Lung (tissue), 12 donors: Measurements from ENCODE around the gene OR1E1. TPM values are rescaled to one million over a fixed set of nuclear protein-coding genes. Genes with fewer than 3 reads are reported as not detected.
"Not testable (repeated sequence)": the region's sequence is repeated elsewhere in the genome, so short reads cannot be mapped to it uniquely, and the experiment has no call there.

Experiments used
- ATAC-seq: fragments of 200-7000 bp; cut with Tn5 transposase; one replicate; pipeline ENCODE4 v1.9.1; 2020; ENCODE audit warnings: moderate number of reproducible peaks; ENCODE audit not compliant: insufficient read depth, low FRiP score
- DNase-seq, 3 donors: peaks; one replicate each; pipeline ENCODE4 v3.0.0-alpha.2; 2013 to 2017
- H3K27ac ChIP-seq, 2 donors: one replicate each; pipeline ENCODE4 v1.5.1; 2013; ENCODE audit warnings: mild to moderate bottlenecking in 2 of 2, moderate library complexity in 2 of 2, control low read depth in 1 of 2, inconsistent platforms in 1 of 2, low read depth in 1 of 2, low read length in 1 of 2
- H3K27me3 ChIP-seq, 3 donors: one replicate each; pipeline ENCODE4 v1.5.1; 2013; ENCODE audit warnings: low read length in 2 of 3; ENCODE audit not compliant: control insufficient read depth in 3 of 3, insufficient read depth in 3 of 3
- H3K36me3 ChIP-seq, 4 donors: one replicate each; pipeline ENCODE4 v1.5.1; 2013; ENCODE audit warnings: low read length in 4 of 4, mild to moderate bottlenecking in 1 of 4, moderate library complexity in 1 of 4; ENCODE audit not compliant: control insufficient read depth in 4 of 4, insufficient read depth in 4 of 4
- H3K4me1 ChIP-seq, 5 donors: one replicate each; pipeline ENCODE4 v1.5.1; 2013; ENCODE audit warnings: low read length in 5 of 5, mild to moderate bottlenecking in 2 of 5, moderate library complexity in 1 of 5; ENCODE audit not compliant: control insufficient read depth in 5 of 5, insufficient read depth in 5 of 5
- H3K4me3 ChIP-seq: one replicate; pipeline ENCODE4 v1.5.1; 2013; ENCODE audit warnings: mild to moderate bottlenecking, control low read depth, moderate library complexity
- H3K9ac ChIP-seq, 2 donors: one replicate each; pipeline ENCODE4 v1.5.1; 2013; ENCODE audit warnings: low read length in 2 of 2, control low read depth in 1 of 2; ENCODE audit not compliant: insufficient read depth in 1 of 2
- H3K9me3 ChIP-seq, 4 donors: one replicate each; pipeline ENCODE4 v1.5.1; 2013; ENCODE audit warnings: low read length in 3 of 4, mild to moderate bottlenecking in 1 of 4, moderate library complexity in 1 of 4; ENCODE audit not compliant: control insufficient read depth in 4 of 4, insufficient read depth in 3 of 4
- CTCF ChIP-seq: IDR thresholded peaks from 2 replicates; pipeline ENCODE4 v1.5.1; 2012; ENCODE audit warnings: mild to moderate bottlenecking; ENCODE audit errors: control extremely low read depth, extremely low read depth
- WGBS, 2 donors: extraction: QIAGEN DNeasy Blood & Tissue Kit; methylation state at CpG; one replicate each; pipeline ENCODE4 v1.1.7; 2013; 5-methylcytosine and 5-hydroxymethylcytosine counted together
- polyA plus RNA-seq, 2 donors: library from polyadenylated mRNA; stranded (reverse); fragments of 200-250 nt; gene quantifications; one replicate each; pipeline ENCODE4 v1.2.1, GENCODE V29; 2013
- total RNA-seq, 2 donors: library from RNA; depleted of rRNA in 1 of 2; stranded (reverse); fragments of >200 nt in 1 of 2; gene quantifications; one replicate each; pipeline ENCODE4 v1.2.1, GENCODE V29; 2014 to 2021
- donor health status: control.
- donor health status: control.
- donor health status: Bipolar disorder and iron deficiency.
- donor health status: healthy.
- donor health status: DM: yes; HTN: yes; CAD: no.

OR1E1 gene
- total and polyA plus RNA-seq, 4 donors, result not detected

- WGBS, 2 donors, result 26 to 33% methylated on average over 87 to 92 of the region's 92 CpGs
- no peak for TF ChIP-seq CTCF
- H3K4me3 ChIP-seq, result no peak within 1 kb of the TSS
- peaks cover 4 to 24% (median 11%) of the 10 kb centered on the region in 3 donors for H3K27me3 ChIP-seq
- H3K4me1 ChIP-seq, result peaks cover 0 to 2% (median 0%) of the 10 kb centered on the region in 5 donors
- ATAC-seq (no peak), DNase-seq (no peak)
- no peak within 1 kb of the TSS for H3K9ac ChIP-seq
- peaks cover 0 to 10% (median 0%) of the 10 kb centered on the region in 4 donors for H3K9me3 ChIP-seq
- no peaks in the 10 kb centered on the region for H3K36me3 ChIP-seq
- no peak within 1 kb of the TSS for H3K27ac ChIP-seq
These were observed 12.1 kb downstream of the OR1E1 start, which contains the start of gene OR3A2 for GRCh38 chr17:3385869-3386816. Gene OR3A2 (minus strand): TSS chr17:3386308.

GRCh38 chr17:3381957-3382356 is 16.3 kb downstream of the OR1E1 start:
- H3K9ac ChIP-seq, result no peak overlapping the region
- peaks cover 0 to 17% (median 0%) of the 10 kb centered on the region in 4 donors for H3K9me3 ChIP-seq
- H3K36me3 ChIP-seq, result no peaks in the 10 kb centered on the region
- 72 to 86% methylated on average over 5 of the region's 5 CpGs for WGBS, 2 donors
- H3K27me3 ChIP-seq, result peaks cover 7 to 19% (median 9%) of the 10 kb centered on the region in 3 donors
- ATAC-seq (no peak), DNase-seq (no peak)
- peaks cover 0 to 2% (median 0%) of the 10 kb centered on the region in 5 donors for H3K4me1 ChIP-seq
- no peak overlapping the region for H3K4me3 ChIP-seq
- no peak overlapping the region for H3K27ac ChIP-seq
- no peak for TF ChIP-seq CTCF

GRCh38 chr17:3378321-3378720 is 19.9 kb downstream of the OR1E1 start:
- H3K9me3 ChIP-seq, result peaks cover 0 to 12% (median 4%) of the 10 kb centered on the region in 4 donors
- no peak for TF ChIP-seq CTCF
- WGBS, 2 donors, result 77 to 92% methylated on average over 8 of the region's 8 CpGs
- H3K27me3 ChIP-seq, result peaks cover 0 to 3% (median 3%) of the 10 kb centered on the region in 3 donors
- no peaks in the 10 kb centered on the region for H3K36me3 ChIP-seq
- DNase-seq, result no peak
- H3K27ac ChIP-seq, result no peak overlapping the region
- no peak overlapping the region for H3K4me3 ChIP-seq
- no peak for ATAC-seq
- no peaks in the 10 kb centered on the region for H3K4me1 ChIP-seq
- no peak overlapping the region for H3K9ac ChIP-seq

GRCh38 chr17:3371167-3371566 is 27.0 kb downstream of the OR1E1 start:
- not testable (repeated sequence) for DNase-seq, H3K36me3 ChIP-seq, H3K4me1 ChIP-seq, H3K9ac ChIP-seq, H3K4me3 ChIP-seq, H3K9me3 ChIP-seq, H3K27me3 ChIP-seq, H3K27ac ChIP-seq, ATAC-seq
- WGBS, 2 donors, result 95 to 96% methylated on average over 4 to 31 of the region's 31 CpGs
